Ovary (tissue), 3 donors: ENCODE results near the gene NGDN.

Experiments used
- EP300 ChIP-seq: sonication (generic); formaldehyde crosslinking; IDR thresholded peaks from one replicate; pipeline ENCODE4 v1.6.1; 2017; ENCODE audit warnings: antibody characterized with exemption
- TF ChIP-seq, protein P1 (sequence below), 3 donors: fragments of 450-650 bp in 2 of 3; fragments of 200-600 bp in 1 of 3; IDR thresholded peaks; one replicate each; pipeline versions ENCODE4 v1.5.1 to v1.8.0; 2016 to 2022; ENCODE audit warnings: antibody characterized with exemption in 3 of 3, mild to moderate bottlenecking in 1 of 3
- donor health status: DM: no; HTN: no; CAD: no.

DNA sequence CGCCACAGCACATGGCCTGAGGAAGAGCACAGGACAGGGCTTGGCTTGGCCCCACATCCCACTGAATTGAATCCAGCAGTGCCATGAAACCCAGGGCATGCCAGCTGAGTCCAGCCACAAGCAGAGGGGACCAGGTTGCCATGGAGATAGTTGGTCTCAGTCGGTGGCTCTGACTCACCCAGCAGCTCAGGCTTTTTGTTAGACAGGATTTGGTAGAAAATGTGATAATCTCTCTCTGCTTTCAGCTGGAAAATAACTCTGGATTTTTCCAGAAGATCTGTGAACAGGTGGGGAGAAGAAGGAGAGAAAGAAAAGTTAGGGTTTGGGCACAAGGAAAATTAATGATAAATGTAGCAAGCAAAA lies 38.8 kb upstream of the NGDN start:
- TF ChIP-seq, protein P1, sequence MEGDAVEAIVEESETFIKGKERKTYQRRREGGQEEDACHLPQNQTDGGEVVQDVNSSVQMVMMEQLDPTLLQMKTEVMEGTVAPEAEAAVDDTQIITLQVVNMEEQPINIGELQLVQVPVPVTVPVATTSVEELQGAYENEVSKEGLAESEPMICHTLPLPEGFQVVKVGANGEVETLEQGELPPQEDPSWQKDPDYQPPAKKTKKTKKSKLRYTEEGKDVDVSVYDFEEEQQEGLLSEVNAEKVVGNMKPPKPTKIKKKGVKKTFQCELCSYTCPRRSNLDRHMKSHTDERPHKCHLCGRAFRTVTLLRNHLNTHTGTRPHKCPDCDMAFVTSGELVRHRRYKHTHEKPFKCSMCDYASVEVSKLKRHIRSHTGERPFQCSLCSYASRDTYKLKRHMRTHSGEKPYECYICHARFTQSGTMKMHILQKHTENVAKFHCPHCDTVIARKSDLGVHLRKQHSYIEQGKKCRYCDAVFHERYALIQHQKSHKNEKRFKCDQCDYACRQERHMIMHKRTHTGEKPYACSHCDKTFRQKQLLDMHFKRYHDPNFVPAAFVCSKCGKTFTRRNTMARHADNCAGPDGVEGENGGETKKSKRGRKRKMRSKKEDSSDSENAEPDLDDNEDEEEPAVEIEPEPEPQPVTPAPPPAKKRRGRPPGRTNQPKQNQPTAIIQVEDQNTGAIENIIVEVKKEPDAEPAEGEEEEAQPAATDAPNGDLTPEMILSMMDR (IDR thresholded peaks at IDR 0.05) = no peak
- no peak for TF ChIP-seq EP300
